HepG2 (cell line): ENCODE data around the gene ITPRIPL1. TPM values are rescaled to one million over a fixed set of nuclear protein-coding genes. Genes with fewer than 3 reads are reported as not detected.

Source experiments
- ATAC-seq: fragments of 200-7000 bp; cut with Tn5 transposase; 3 replicates; pipeline ENCODE4 v1.9.1; 2020; ENCODE audit warnings: mild to moderate bottlenecking, moderate library complexity
- BruUV-seq: library from RNA; stranded (reverse); fragments of 400-500 nt; replicated peaks from 2 replicates; lab custom pipeline; 2021; lab: Mats Ljungman, UMichigan
- CTCF ChIA-PET: fragments of 300-600 bp; formaldehyde crosslinking; extraction: SDS; loops from one replicate; lab custom pipeline; 2021; ENCODE audit warnings: low total read pairs, inconsistent platforms, low intra/inter-chr PET ratio; lab: Yijun Ruan, JAX
- POLR2A ChIA-PET: fragments of 350-600 bp; sonication (Branson Sonifier 250); formaldehyde crosslinking; loops from one replicate; lab custom pipeline; 2020; ENCODE audit warnings: antibody characterized with exemption, inconsistent platforms; lab: Yijun Ruan, JAX
- DNase-seq: peaks from one replicate; pipeline ENCODE4 v3.0.0-alpha.2; 2015; ENCODE audit warnings: low spot score
- FAIRE-seq: peaks from 3 replicates; lab custom pipeline; 2011; peaks lifted over from hg19 to GRCh38; lab: Jason Lieb, UNC
- H2AFZ ChIP-seq: one replicate; pipeline ENCODE4 v1.6.1; 2011; ENCODE audit warnings: low read length, inconsistent platforms
- H3K27ac ChIP-seq: fragments of 300-600 bp; 3 replicates; pipeline ENCODE4 v1.8.0; 2011; ENCODE audit warnings: mixed run types, mild to moderate bottlenecking, mixed read lengths, low read length, inconsistent platforms; ENCODE audit not compliant: insufficient read depth; ENCODE audit errors: extremely low read length
- H3K27me3 ChIP-seq, 2 experiments: fragments of 200-600 bp in 1 of 2; 2 replicates in 1 of 2; 3 replicates in 1 of 2; pipeline versions ENCODE4 v1.6.0 to v1.8.0; 2011; ENCODE audit warnings: low read length in 2 of 2, mild to moderate bottlenecking in 2 of 2, moderate library complexity in 2 of 2, inconsistent platforms in 1 of 2; ENCODE audit not compliant: insufficient read depth in 2 of 2, control insufficient read depth in 1 of 2
- H3K36me3 ChIP-seq, 2 experiments: fragments of 200-600 bp in 1 of 2; replicated peaks in 1 of 2; 2 replicates in 1 of 2; 3 replicates in 1 of 2; pipeline versions ENCODE4 v1.5.1 to v1.8.0; 2011; ENCODE audit warnings: low read length in 2 of 2, inconsistent platforms in 1 of 2; ENCODE audit not compliant: insufficient read depth in 2 of 2, control insufficient read depth in 1 of 2
- H3K4me1 ChIP-seq: 2 replicates; pipeline ENCODE4 v1.5.1; 2012; ENCODE audit warnings: low read length, inconsistent platforms; ENCODE audit not compliant: insufficient read depth
- H3K4me2 ChIP-seq: 2 replicates; pipeline ENCODE4 v1.6.0; 2011; ENCODE audit warnings: low read depth, low read length, inconsistent platforms
- H3K4me3 ChIP-seq, 3 experiments: fragments of 200-600 bp in 1 of 3; sonication (generic), shearing (Covaris generic) in 1 of 3; replicated peaks in 1 of 3; 2 replicates each; pipeline ENCODE4 v1.5.1; 2011 to 2016; ENCODE audit warnings: low read length in 3 of 3, inconsistent platforms in 2 of 3, low read depth in 2 of 3, mild to moderate bottlenecking in 2 of 3, control low read depth in 1 of 3, mixed read lengths in 1 of 3; ENCODE audit not compliant: insufficient read depth in 1 of 3
- H3K79me2 ChIP-seq: one replicate; pipeline ENCODE4 v1.6.1; 2011; ENCODE audit warnings: low read length, inconsistent platforms; ENCODE audit not compliant: insufficient read depth
- H3K9ac ChIP-seq: 2 replicates; pipeline ENCODE4 v1.6.0; 2011; ENCODE audit warnings: mild to moderate bottlenecking, low read depth, low read length, inconsistent platforms; ENCODE audit not compliant: insufficient read depth
- H3K9me3 ChIP-seq: 2 replicates; pipeline ENCODE4 v1.5.1; 2012; ENCODE audit warnings: mild to moderate bottlenecking, low read length
- H4K20me1 ChIP-seq: 2 replicates; pipeline ENCODE4 v1.6.0; 2011; ENCODE audit warnings: inconsistent platforms, mild to moderate bottlenecking, low read length, moderate library complexity; ENCODE audit not compliant: insufficient read depth
- ASH2L ChIP-seq: fragments of 300-600, 200-600 bp; sonication (generic); IDR thresholded peaks from 2 replicates; pipeline ENCODE4 v1.7.0; 2017; ENCODE audit warnings: low read depth, mild to moderate bottlenecking, moderate library complexity, mixed read lengths, low read length; ENCODE audit not compliant: insufficient read length
- ATM ChIP-seq: fragments of 450-650 bp; IDR thresholded peaks from 2 replicates; pipeline ENCODE4 v1.7.1; 2017; ENCODE audit warnings: mild to moderate bottlenecking, borderline replicate concordance
- CEBPB ChIP-seq: IDR thresholded peaks from 2 replicates; pipeline ENCODE4 v1.6.1; 2011; ENCODE audit warnings: low read depth, low read length, improper control_type of control experiment, borderline replicate concordance
- HIC2 ChIP-seq: sonication (generic); formaldehyde crosslinking; IDR thresholded peaks from 2 replicates; pipeline ENCODE4 v1.9.0; 2022; ENCODE audit warnings: low read depth, missing genetic modification reagents
- HOXA9 ChIP-seq: sonication (generic); formaldehyde crosslinking; IDR thresholded peaks from 2 replicates; pipeline ENCODE4 v1.8.1; 2022; ENCODE audit warnings: missing genetic modification reagents, mild to moderate bottlenecking, moderate library complexity, borderline replicate concordance
- KDM5A ChIP-seq: fragments of 200-600 bp; sonication (generic); IDR thresholded peaks from 2 replicates; pipeline ENCODE4 v1.7.0; 2018; ENCODE audit warnings: antibody characterized with exemption, mild to moderate bottlenecking, low read length, borderline replicate concordance
- MYC ChIP-seq: sonication (generic); formaldehyde crosslinking; IDR thresholded peaks from 2 replicates; pipeline ENCODE4 v1.9.0; 2021; ENCODE audit warnings: missing genetic modification reagents, borderline replicate concordance
- PHB2 ChIP-seq: fragments of 450-650 bp; IDR thresholded peaks from 2 replicates; pipeline ENCODE4 v1.6.1; 2018; ENCODE audit not compliant: partially characterized antibody
- SIN3B ChIP-seq: fragments of 150-350 bp; IDR thresholded peaks from 2 replicates; pipeline ENCODE4 v1.6.1; 2014; ENCODE audit warnings: low read length
- YEATS2 ChIP-seq: sonication (generic); formaldehyde crosslinking; IDR thresholded peaks from 2 replicates; pipeline ENCODE4 v1.4.0; 2020; ENCODE audit warnings: missing genetic modification reagents, borderline replicate concordance
- ZFP37 ChIP-seq: sonication (generic); formaldehyde crosslinking; IDR thresholded peaks from 2 replicates; pipeline ENCODE4 v1.4.0; 2020; ENCODE audit warnings: missing genetic modification reagents, borderline replicate concordance
- ZNF264 ChIP-seq: sonication (generic); formaldehyde crosslinking; IDR thresholded peaks from 2 replicates; pipeline ENCODE4 v1.4.0; 2020; ENCODE audit warnings: missing genetic modification reagents
- ZNF282 ChIP-seq: fragments of 450-650 bp; IDR thresholded peaks from 2 replicates; pipeline ENCODE4 v1.6.1; 2018; ENCODE audit not compliant: partially characterized antibody
- ZNF44 ChIP-seq: sonication (generic); formaldehyde crosslinking; IDR thresholded peaks from 2 replicates; pipeline ENCODE4 v1.5.1; 2020; ENCODE audit warnings: mild to moderate bottlenecking, missing genetic modification reagents
- ZNF547 ChIP-seq: sonication (generic); formaldehyde crosslinking; IDR thresholded peaks from 2 replicates; pipeline ENCODE4 v1.5.1; 2020; ENCODE audit warnings: mild to moderate bottlenecking, missing genetic modification reagents
- ZNF574 ChIP-seq: sonication (generic); formaldehyde crosslinking; IDR thresholded peaks from 2 replicates; pipeline ENCODE4 v1.4.0; 2020; ENCODE audit warnings: missing genetic modification reagents
- ZNF761 ChIP-seq: sonication (generic); formaldehyde crosslinking; conservative IDR thresholded peaks from 2 replicates; pipeline ENCODE4 v1.4.0; 2020; ENCODE audit warnings: mild to moderate bottlenecking, missing genetic modification reagents
- ZNF788 ChIP-seq: sonication (generic); formaldehyde crosslinking; IDR thresholded peaks from 2 replicates; pipeline ENCODE4 v1.5.0; 2020; ENCODE audit warnings: mild to moderate bottlenecking, missing genetic modification reagents, borderline replicate concordance
- WGBS: methylation state at CpG from one replicate; pipeline ENCODE4 v1.1.6; 2017; ENCODE audit warnings: low lambda C conversion rate; 5-methylcytosine and 5-hydroxymethylcytosine counted together
- in situ Hi-C: cut with HindIII; loops from 2 replicates; pipeline ENCODE4 v1.10.0; 2017; ENCODE audit warnings: low pct_unique_long_range_greater_than_20kb; ENCODE audit not compliant: extremely low pct_ligation_motif_present
- intact Hi-C: fragments of 100-400 bp; cut with micrococcal nuclease; formaldehyde crosslinking; loops from one replicate; pipeline ENCODE4 v1.10.0; 2022; ENCODE audit not compliant: unreplicated experiment
- polyA plus RNA-seq, 8 experiments: library from polyadenylated mRNA; depleted of rRNA in 3 of 8; stranded (reverse) in 7 of 8; unstranded in 1 of 8; fragments of >200 nt; fragmentation: Illumina TruSeq in 4 of 8; extraction: Trizol in 4 of 8; gene quantifications; 2 replicates each; pipeline versions ENCODE4 v1.2.1 to v1.2.3, GENCODE V29; 2011 to 2016; ENCODE audit warnings: low read depth in 4 of 8, missing spikeins in 1 of 8, mixed read lengths in 1 of 8; ENCODE audit not compliant: insufficient read depth in 1 of 8
- total RNA-seq, 5 experiments: library from RNA; depleted of rRNA; stranded (reverse); fragments of >200 nt; fragmentation: Illumina TruSeq; extraction: Trizol; gene quantifications; 2 replicates each; pipeline ENCODE4 v1.2.3, GENCODE V29; 2016; ENCODE audit warnings: low read depth in 1 of 5
- TF ChIP-seq, protein P1 (sequence below): sonication (generic); formaldehyde crosslinking; conservative IDR thresholded peaks from 2 replicates; pipeline ENCODE4 v1.8.1; 2023; ENCODE audit warnings: missing genetic modification reagents

Gene ITPRIPL1
- total and polyA plus RNA-seq, 2 of the 13 experiments (the other 11 are each of a cell fraction or from before 2014, with no cell fraction given): 4.3 to 11.7 TPM

DNA sequence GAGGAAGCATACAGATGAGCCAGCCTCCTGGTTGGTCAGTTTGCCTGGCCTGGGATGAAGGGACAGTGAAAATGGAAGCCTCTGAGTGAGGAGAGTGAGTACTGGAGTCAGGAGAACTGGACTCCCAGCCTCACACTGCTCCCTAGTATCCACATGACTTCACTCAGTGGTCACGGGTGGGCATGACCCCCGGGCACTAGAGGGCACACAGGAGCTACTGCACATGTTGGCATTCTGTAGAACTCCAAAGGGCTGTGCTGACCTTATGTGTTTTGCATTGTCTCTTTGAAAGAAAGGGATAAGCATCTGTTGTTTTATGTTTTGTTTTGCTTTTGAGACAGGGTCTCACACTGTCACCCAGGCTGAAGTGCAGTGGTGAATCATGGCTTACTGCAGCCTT lies 34.2 kb downstream of the ITPRIPL1 start:
- H3K4me1 ChIP-seq: peaks cover 6% of the 10 kb centered on the region; the same call in 1 of the 2 replicates
- H3K36me3 ChIP-seq: peaks cover 21 to 78% of the 10 kb centered on the region in 2 experiments
- DNase-seq (no peak), FAIRE-seq (peak; percentile 30), ATAC-seq (peak; percentile 76)
- H3K4me3 ChIP-seq: no peak overlapping the region
- H2AFZ ChIP-seq: no peak overlapping the region
- no peaks in the 10 kb centered on the region for H3K27me3 ChIP-seq
- H3K79me2 ChIP-seq: no peaks in the 10 kb centered on the region
- intact Hi-C loops (no loop called here), in situ Hi-C loops (no loop called here)
- CTCF ChIA-PET: interaction anchor here (1.8 kb wide), 1 partner anchor 150 kb away, joined by 8 read pairs; no protein-coding TSS in a partner anchor
- no peak overlapping the region for H3K27ac ChIP-seq
- H3K4me2 ChIP-seq: no peak overlapping the region
- no peak overlapping the region for H3K9ac ChIP-seq
- no TSS peak for BruUV-seq
- no peaks in the 10 kb centered on the region for H4K20me1 ChIP-seq
- H3K9me3 ChIP-seq: no peaks in the 10 kb centered on the region
- WGBS: 86% methylated on average over 2 of the region's 2 CpGs
- POLR2A ChIA-PET: interaction anchor here (0.8 kb wide), 1 partner anchor 23 kb away, joined by 3 read pairs; the partner anchor contains the start of gene NCAPH
- TF ChIP-seq ASH2L (no peak), HIC2 (CRISPR knock-in tag) (peak; percentile 62; the same call in 1 of the 2 replicates), ZNF574 (CRISPR knock-in tag) (no peak), ZNF788 (CRISPR knock-in tag) (no peak), YEATS2 (no peak), PHB2 (no peak), ATM (no peak), ZNF547 (CRISPR knock-in tag) (no peak), HOXA9 (no peak), CEBPB (no peak), ZNF761 (CRISPR knock-in tag) (no peak), ZNF264 (CRISPR knock-in tag) (no peak), ZNF282 (no peak), ZFP37 (CRISPR knock-in tag) (no peak), SIN3B (no peak), MYC (no peak), ZNF44 (CRISPR knock-in tag) (no peak), KDM5A (no peak)
- TF ChIP-seq, protein P1, sequence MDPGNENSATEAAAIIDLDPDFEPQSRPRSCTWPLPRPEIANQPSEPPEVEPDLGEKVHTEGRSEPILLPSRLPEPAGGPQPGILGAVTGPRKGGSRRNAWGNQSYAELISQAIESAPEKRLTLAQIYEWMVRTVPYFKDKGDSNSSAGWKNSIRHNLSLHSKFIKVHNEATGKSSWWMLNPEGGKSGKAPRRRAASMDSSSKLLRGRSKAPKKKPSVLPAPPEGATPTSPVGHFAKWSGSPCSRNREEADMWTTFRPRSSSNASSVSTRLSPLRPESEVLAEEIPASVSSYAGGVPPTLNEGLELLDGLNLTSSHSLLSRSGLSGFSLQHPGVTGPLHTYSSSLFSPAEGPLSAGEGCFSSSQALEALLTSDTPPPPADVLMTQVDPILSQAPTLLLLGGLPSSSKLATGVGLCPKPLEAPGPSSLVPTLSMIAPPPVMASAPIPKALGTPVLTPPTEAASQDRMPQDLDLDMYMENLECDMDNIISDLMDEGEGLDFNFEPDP (CRISPR knock-in tag): no peak
